Loucy (cell line): ENCODE measurements around the gene ITPK1.

ENCODE experiments used
- EZH2phosphoT487 ChIP-seq: fragments of 200-600 bp; IDR thresholded peaks from 2 replicates; pipeline ENCODE4 v1.6.1; 2018; ENCODE audit warnings: antibody characterized with exemption, mild to moderate bottlenecking, moderate library complexity, borderline replicate concordance
- TF ChIP-seq, protein P1 (sequence below): fragments of 200-600 bp; sonication (generic); conservative IDR thresholded peaks from 2 replicates; pipeline ENCODE4 v1.5.1; 2014; ENCODE audit warnings: mild to moderate bottlenecking, antibody characterized with exemption, low read length

DNA sequence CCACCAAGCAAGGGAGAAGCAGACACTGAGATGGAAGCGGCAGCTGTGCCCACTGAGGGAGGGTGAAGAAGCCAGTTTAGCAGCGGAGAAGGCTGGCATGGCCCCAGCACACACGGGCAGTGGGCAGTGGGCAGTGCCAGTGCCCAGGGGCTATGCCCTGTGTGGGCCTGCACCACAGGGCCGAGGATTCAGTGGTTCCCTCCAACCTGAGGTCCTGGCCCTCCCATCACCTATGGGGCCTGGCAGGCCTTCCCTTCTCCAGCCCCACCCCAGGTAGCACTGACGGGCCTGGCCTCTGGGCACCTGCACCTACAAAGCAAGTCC, 81.1 kb downstream of the ITPK1 start:
- TF ChIP-seq, protein P1, sequence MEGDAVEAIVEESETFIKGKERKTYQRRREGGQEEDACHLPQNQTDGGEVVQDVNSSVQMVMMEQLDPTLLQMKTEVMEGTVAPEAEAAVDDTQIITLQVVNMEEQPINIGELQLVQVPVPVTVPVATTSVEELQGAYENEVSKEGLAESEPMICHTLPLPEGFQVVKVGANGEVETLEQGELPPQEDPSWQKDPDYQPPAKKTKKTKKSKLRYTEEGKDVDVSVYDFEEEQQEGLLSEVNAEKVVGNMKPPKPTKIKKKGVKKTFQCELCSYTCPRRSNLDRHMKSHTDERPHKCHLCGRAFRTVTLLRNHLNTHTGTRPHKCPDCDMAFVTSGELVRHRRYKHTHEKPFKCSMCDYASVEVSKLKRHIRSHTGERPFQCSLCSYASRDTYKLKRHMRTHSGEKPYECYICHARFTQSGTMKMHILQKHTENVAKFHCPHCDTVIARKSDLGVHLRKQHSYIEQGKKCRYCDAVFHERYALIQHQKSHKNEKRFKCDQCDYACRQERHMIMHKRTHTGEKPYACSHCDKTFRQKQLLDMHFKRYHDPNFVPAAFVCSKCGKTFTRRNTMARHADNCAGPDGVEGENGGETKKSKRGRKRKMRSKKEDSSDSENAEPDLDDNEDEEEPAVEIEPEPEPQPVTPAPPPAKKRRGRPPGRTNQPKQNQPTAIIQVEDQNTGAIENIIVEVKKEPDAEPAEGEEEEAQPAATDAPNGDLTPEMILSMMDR: no peak
- TF ChIP-seq EZH2phosphoT487: no peak
